Measurements from ENCODE around the gene FAU. TPM values are rescaled to one million over a fixed set of nuclear protein-coding genes. Genes with fewer than 3 reads are reported as not detected.
A peak's percentile ranks its signal among the peaks of the same experiment; 100 is the strongest.

FAU gene
- total and polyA plus RNA-seq, 2 of the 13 experiments (the other 11 are each of a cell fraction or from before 2014, with no cell fraction given): 374 to 869 TPM

GRCh38 chr11:65134240-65134951 is 12.5 kb upstream of the FAU start, which contains the start of gene SYVN1 (continued):
- no peak for TF ChIP-seq BCLAF1 (IDR thresholded peaks at IDR 0.05)
- peak; percentile 64 for TF ChIP-seq ZFP90 (CRISPR knock-in tag; IDR thresholded peaks at IDR 0.05; ENCODE audit: borderline replicate concordance)
- no peak for TF ChIP-seq FOXP1 (IDR thresholded peaks at IDR 0.05)
- no peak for TF ChIP-seq FOXP1 (CRISPR knock-in tag; IDR thresholded peaks at IDR 0.05)
- no peak for TF ChIP-seq ZFP36 (IDR thresholded peaks at IDR 0.05; ENCODE audit: borderline replicate concordance, low read depth, low read length, partially characterized antibody)
- TF ChIP-seq ZNF253 (CRISPR knock-in tag; IDR thresholded peaks at IDR 0.05; ENCODE audit: borderline replicate concordance): no peak
- TF ChIP-seq TFE3 (CRISPR knock-in tag; IDR thresholded peaks at IDR 0.05): peak; percentile 37; the same call in 1 of the 2 replicates
- no peak for TF ChIP-seq ZBED4 (CRISPR knock-in tag; IDR thresholded peaks at IDR 0.05; ENCODE audit: borderline replicate concordance)
- TF ChIP-seq DBP (CRISPR knock-in tag; IDR thresholded peaks at IDR 0.05; ENCODE audit: not compliant biosample characterization): no peak
- no peak for TF ChIP-seq ZNF142 (CRISPR knock-in tag; IDR thresholded peaks at IDR 0.05)
- no peak for TF ChIP-seq NFKBIZ (CRISPR knock-in tag; IDR thresholded peaks at IDR 0.05)

Measured in HepG2 (cell line).